GM18519 (cell line): Measurements from ENCODE around the gene MAGI3.
"Not testable (repeated sequence)": the region's sequence is repeated elsewhere in the genome, so short reads cannot be mapped to it uniquely, and the experiment has no call there.

ENCODE experiments used
- ATAC-seq: cut with Tn5 transposase; IDR thresholded peaks from one replicate; pipeline ENCODE4 v1.9.1; 2021; ENCODE audit warnings: mild to moderate bottlenecking, moderate library complexity; ENCODE audit not compliant: unreplicated experiment, low FRiP score

MAGI3 gene

DNA sequence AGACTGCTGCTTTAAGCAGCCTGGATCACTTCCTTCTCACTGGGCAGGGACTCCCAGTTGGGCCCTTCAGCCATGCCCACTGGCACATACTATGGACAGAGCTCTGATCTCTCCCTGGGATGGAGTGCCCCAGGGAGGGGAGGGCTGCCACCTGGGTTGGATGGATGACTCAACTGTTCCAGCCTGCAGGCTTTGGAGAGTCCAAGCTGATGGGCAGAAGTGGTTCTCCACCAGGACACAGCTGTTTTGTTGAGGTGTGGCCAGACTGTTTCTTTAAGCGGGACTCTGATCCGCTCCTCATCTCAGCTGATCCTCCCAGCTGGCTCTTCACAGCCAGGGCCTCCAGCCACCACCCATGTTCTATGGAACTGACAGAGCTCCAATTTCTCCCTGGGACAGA lies 166.9 kb downstream of the MAGI3 start:
- no peak for ATAC-seq

DNA sequence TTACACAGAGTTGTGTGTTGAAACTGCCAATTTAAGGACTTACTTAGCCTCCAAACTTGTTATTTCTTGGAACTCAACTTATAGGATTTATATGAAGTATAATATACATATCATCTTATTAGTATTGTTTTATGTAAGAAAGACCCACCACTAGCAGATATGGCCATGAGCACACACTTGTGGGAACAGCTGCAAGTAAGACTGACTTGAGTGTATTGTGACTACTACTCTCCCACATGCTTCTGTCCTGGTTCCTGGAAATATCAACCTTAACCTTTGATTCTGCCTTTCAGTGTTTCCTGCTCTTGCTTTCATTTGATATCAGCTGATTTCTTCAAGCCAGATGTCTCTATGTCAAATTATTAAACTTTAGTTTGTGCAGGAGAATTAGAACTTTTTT lies 175.3 kb downstream of the MAGI3 start:
- ATAC-seq: no peak

DNA sequence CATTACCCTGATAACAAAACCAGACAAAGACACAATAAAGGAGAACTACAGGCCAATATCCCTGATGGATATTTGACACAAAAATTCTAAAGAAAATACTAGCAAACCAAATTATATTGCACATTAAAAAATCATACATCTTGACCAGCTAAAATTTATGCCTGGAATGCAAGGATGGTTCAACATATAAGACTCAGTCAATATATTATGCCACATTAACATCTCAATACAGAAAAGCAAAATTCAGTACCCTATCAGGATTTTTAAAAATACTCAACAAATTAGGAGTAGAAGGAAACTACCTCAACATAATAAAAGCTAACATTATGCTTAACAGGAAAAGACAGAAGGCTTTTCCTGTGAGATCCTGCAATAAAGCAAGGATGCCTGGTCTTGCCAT lies 177.1 kb downstream of the MAGI3 start:
- no peak for ATAC-seq

DNA sequence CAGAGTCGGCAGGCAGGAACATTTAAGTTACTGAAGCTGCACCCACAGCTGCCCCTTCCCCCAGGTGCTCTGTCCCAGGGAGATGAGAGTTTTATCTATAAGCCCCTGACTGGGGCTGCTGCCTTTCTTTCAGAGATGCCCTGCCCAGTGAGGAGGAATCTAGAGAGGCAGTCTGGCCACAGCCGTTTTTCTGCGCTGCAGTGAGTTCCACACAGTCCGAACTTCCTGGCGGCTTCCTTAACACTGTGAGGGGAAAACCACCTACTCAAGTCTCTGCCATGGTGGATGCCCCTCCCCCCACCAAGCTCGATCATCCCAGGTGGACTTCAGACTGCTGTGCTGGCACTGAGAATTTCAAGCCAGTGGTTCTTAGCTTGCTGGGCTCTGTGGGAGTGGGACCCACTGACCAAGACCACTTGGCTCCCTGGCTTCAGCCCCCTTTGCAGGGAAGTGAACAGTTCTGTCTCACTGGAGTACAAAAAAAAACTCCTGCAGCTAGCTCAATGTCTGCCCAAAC lies 185.5 kb downstream of the MAGI3 start:
- ATAC-seq: not testable (repeated sequence)

DNA sequence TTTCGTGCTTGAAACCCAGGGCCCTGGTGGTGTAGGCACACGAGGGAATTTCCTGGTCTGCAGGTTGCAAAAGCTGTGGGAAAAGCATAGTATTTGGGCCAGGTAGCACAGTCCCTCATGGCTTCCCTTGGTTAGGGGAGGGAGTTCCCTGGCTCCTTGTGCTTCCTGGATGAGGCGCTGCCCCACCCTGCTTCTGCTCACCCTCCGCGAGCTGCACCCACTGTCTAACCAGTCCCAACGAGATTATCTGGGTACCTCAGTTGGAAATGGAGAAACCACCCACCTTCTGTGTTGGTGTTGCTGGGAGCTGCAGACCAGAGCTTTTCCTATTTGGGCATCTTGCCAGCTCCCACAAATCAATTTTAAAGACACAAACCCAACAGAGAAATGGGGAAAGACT lies 186.0 kb downstream of the MAGI3 start:
- ATAC-seq: no peak

DNA sequence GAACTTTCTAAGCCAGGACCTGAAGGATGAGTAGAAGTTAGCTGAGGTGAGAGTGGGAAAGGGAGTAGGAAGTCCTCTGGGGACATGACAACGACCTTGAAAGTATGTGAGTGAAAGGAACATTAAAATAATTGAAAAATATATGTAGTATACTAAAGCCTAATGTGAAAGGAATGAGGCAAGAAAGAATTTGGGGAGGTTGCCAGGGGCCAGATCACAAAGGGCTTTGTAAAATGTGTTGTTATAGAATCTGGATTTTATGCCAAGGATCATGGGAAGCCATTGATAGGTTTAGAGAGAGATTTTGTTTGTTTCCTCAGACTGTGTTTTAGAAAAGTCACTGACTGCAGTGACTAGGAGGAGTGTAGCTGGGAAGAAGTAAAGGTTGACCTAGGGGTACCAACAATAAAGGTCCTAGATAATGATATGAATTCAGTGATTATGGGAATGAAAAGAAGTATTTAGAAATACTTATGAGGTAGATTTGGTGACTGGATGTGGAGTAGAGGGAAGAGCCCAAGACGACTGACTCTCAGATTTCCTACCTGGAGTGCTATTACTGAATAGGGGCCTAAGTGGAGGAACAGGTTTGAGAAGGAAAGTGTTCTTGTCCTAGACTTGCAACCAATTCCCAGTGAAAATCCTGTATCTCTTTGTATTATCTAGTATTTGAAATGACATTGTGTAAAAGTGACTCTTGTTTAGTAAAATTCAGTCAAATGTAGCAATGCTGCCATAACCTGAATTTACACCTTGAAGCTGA lies 189.1 kb downstream of the MAGI3 start:
- no peak for ATAC-seq

DNA sequence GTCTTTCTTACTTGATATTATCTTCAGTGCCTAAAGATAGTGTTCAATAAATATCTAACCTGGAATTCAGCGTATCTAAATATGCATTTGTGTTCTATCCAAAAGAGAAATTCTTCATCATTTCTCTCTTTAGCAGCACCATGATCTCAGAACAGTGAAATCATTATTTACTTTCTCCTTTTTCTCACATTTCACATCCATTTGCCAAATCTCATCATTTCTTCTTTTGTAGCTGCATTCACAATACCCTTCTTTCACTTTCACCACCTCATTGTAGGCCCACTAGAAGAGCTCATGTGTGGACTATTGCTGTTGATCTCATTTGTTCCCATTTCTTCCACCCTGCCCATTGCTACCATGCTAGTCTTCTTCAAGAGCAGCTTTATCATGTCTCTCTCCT lies 191.0 kb downstream of the MAGI3 start:
- no peak for ATAC-seq

DNA sequence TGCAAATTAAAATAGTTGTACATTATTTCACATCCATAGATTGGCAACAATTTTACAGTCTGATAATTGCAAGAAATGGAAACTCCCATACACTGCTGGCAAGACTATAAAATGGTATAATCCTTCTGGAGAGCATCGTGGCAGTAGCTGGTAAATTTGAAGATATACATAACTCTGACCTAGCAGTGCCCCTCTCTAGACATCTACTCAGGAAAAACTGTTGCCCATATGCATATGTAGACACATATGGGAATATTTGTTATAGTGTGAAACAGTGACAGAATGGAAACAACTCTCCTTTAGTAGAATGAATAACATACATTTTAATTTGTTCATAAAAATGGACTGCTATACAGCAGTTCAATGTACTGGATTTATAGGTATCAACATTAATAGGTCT lies 191.8 kb downstream of the MAGI3 start:
- no peak for ATAC-seq

DNA sequence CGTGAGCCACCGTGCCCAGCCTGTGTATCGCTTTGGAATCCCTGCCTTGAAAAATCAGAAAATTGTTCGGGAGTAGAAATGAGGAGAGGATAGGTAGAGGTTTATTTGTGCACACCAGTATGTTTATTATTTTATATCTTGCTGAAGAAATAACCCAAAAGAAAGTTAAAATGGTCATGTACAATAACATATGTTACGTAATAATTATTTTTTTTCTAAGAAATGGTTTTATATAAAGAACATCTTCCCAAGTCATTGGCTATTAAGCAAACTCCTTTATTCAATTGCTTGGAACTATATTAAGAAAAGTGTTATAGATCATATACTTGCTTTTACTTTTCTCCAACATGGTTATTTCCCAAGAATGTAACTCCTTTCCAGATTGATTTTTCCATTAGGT lies 197.2 kb downstream of the MAGI3 start:
- no peak for ATAC-seq

DNA sequence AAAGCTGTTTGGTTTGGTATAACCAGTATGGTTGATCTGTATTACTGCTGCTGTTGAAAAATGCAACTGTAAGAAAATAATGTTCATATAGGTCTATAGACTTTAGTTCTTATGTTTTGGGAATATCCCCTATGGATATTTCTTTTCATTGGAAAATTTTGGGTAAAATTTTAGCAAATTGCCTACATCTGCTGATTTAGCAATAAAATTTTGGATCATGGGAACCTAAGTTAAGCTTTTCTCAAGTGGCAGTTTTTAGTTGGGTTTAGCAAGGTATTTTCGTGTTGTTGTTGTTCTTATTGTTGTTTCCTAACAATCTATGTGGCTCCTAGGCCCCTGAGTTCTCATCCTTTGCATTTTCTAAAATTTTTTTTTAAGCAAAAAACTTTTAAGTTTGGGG lies 201.9 kb downstream of the MAGI3 start:
- no peak for ATAC-seq

DNA sequence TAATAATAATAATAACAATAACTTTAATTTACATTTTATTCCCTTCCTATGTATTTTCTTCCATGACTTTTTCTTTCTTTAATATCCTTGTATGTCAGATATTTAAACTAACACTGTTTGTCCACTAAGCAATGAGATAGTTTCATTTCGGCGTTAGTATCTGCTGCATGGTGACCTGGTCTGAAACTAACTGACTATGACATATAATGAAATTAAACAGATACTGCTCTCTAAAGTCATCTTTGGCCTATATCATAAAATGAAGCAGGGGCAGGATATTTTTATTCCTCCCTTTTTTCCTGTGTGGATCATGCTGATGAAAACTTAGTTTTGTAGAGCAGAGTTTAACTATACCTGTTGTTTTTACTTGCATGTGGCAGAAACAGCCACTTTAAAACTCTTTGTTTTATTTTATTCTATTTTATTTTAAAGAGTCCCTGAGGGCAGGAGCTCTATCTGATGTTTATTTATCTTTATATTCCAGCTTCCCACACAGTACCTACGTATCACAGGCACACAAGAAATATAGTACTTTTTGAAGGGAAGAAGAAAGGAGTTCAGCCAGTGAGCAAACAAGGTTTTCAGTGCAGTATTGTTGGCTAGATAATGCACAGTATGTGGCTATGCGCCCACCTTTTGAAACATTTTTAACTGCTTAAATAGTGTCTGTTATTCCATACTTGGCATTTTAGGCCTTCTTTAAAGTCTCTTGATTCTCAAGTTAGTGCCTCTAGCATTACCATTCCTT lies 203.4 kb downstream of the MAGI3 start:
- ATAC-seq: no peak

DNA sequence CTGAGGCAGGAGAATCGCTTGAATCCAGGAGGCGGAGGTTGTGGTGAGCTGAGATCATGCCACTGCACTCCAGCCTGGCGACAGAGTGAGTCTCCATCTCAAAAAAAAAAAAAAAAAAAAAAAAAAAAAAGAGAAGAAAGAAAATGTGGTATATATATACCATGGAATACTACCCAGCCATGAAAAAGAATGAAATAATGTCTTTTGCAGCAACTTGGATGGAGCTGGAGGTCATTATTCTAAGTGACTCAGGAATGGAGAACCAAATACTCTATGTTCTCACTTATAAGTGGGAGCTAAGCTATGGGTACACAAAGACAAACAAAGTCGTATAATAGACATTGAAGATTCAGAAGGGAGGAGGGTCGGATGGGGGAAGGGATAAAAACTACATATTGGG lies 214.2 kb downstream of the MAGI3 start:
- not testable (repeated sequence) for ATAC-seq

DNA sequence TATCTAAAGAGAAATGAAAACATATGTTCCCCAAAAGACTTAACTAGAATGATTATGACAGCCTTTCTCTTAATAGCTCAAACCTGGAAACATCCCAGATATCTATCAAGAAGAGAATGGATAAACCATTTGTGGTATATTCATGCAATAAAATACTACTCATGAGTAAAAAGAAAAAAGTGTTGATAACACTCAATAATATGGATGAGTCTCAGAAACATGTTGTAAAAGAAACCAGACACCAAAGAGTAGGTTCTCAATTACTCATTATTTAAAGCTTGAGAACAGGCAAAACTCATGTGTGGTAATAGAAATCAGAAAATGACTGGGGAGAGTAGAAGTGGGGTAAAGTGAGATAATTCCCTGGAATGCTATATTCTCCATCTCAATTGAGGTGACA lies 214.8 kb downstream of the MAGI3 start:
- no peak for ATAC-seq

DNA sequence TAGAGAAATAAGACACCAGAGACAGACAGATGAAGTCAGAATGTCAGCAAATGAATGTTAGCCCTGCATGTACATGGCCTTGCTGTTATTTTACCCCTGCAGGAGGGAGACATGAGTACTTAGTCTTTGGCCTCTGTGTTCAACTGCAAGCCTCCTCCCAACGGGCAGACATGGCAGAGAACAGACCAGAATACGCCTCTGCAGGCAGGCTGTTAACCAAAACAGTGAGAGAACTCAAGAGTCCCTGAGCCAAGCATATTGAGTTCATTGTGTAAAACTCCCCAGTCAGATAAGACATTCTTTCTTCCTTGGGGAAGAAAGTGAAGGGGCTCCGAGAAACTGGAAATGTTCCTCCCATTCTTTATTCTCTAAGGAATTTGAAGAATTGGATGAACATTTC lies 218.1 kb downstream of the MAGI3 start:
- ATAC-seq: no peak

DNA sequence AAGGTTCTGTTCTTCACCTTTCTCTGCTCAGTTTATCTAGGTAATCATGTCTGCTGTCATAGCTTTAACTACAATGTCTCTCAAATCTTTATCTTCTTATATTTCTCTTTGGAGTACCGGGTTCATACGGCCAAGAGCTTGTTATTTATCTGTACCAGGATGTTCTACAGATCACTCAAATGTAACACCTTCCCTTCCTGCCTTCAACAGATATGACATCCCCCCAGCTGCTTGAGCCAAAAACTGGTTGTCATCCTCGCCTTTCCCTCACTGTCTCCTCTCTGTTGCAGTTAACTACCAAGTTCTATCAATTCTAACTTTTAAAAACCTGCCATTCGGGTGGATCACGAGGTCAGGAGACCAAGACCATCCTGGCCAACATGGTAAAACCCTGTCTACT lies 220.1 kb downstream of the MAGI3 start:
- ATAC-seq: no peak

DNA sequence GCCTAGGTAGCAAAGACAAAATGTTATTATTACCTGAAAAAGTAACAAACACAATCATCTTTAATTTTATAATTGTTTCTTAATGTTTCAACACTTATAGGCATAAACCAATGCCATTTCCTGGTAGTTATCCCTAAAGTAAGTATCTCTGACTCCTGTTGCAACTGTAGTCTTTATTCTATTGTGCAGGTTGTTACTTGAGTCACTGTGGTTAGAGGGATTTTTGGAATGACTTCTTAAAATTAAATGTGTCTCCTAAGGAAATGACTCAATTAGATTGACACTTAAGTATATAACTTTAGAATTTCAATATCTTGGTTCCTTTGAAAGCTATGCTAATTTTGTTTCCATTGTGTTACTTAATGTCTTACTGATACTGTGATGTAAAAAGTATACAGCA lies 225.1 kb downstream of the MAGI3 start:
- no peak for ATAC-seq

DNA sequence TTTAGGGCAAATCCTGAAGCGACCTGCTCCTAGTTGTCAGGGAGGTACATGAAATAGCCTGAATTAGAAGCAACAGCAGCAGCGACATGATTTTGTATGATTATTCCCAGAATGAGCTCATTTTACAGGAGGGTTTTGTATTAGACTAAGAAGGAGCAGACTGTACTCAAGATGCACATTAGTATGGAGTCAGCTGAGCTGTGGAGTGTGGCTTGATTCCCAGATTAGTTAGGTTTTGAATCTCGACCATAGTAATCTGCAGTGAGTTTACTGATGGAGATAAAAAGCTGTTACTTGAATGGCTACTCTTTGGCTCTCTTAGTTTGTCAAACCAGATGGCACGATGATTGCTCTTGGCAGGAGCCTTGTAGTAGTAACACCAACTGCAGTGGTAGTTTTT lies 225.8 kb downstream of the MAGI3 start:
- no peak for ATAC-seq

DNA sequence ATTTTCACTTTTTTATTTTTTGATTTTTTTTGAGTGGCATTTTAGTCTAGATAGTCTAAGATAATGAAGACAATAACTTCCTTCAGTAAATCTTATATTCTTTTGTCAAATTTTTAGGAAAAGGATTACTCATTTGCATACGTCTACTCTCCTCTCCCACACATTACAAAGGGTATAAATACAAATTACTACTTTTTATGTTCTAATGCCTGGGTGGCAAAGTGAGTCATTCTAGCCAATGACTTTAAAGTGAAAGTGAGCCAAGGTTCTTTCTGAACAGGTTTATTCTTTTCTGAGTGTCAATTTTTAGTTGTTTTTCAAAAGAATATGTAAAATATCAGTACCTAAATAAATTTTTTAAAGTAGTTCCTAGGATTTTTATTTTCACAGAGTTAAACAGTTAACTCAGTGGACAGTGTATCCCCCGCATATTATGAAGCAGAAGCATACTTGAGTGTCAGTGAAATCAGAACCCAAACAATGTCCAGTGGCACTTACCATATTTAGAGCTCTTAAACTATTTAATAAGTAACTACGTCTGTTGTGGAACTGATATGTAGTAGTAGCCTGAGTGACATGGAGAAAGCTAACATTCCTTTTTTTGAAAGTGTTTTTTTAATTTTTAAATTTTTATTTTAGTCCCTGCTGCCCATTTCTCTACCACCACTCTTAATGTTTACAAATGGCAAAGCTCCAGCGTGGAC lies 227.3 kb downstream of the MAGI3 start:
- no peak for ATAC-seq

DNA sequence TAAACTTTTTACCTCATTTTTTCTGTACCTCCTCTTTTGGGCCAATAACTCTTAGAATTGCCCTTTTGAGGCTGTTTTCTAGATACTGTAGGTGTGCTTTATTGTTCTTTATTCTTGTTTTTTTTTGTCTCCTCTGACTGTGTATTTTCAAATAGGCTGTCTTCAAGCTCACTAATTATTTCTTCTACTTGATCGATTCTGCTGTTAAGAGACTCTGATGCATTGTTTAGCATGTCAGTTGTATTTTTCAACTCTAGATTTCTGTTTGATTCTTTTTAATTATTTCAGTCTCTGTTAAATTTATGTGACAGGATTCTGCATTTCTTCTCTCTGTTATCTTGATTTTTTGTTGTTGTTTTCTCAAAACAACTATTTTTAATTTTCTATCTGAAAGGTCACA lies 238.7 kb downstream of the MAGI3 start:
- ATAC-seq: no peak

DNA sequence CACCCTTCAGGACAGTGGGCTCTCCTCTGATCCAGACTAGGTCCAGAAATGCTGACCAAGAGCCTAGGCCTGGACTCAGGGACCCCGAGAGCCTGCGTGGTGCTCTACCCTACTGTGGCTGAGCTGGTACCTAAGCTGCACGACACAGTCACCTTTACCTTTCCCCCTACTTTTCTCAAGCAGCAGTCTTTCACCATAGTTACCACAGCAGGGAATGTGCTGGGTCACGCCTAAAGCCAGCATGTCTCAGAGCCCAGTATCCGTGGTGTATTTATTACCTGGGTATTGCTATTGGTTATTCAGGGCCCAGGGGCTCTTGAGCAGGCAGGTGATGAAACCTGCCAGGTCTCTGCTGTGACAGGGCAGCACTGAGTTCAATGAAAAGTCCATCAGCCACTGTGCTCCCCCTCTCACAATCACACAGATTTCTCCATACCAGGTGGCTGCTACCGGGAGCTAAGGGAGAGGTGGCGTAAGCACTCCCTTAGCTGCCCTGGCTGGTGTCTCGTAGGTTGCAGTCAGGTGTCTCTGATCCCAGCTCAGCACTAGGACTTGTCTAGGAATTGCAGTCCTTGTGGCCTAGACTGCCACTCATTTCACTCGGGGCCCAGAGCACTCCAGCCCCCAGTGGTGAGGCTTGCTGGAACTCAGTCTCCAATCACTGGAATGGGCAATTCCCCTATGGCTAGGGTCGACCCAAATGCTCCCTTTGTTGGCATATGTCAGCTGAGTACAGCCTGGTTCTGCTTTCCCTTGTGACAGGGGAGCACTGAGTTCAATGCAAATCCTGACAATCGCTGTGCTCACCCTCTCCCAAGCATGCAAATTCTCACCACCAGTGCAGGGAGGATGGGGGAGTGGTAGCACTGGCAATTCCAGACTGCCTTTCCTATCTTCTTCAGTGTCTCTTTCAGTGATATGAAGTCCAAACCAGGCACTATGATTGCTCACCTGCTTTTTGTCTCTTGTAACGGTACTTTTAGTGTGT lies 240.3 kb downstream of the MAGI3 start:
- ATAC-seq: no peak
